Small intestine (tissue), 7 donors: ENCODE results near the gene LRRC40. TPM values are rescaled to one million over a fixed set of nuclear protein-coding genes. Genes with fewer than 3 reads are reported as not detected.
A peak's percentile ranks its signal among the peaks of the same experiment; 100 is the strongest.
"Not testable (repeated sequence)": the region's sequence is repeated elsewhere in the genome, so short reads cannot be mapped to it uniquely, and the experiment has no call there.

ENCODE experiments used
- DNase-seq, 2 donors: peaks; one replicate each; pipeline versions ENCODE4 v3.0.0 to v3.0.0-alpha.2; 2013
- FAIRE-seq: peaks from 2 replicates; lab custom pipeline; 2012; peaks lifted over from hg19 to GRCh38; lab: Jason Lieb, UNC
- H3K27ac ChIP-seq, 3 donors: one replicate each; pipeline ENCODE4 v1.5.1; 2013; ENCODE audit warnings: low read length in 2 of 3, mild to moderate bottlenecking in 2 of 3, control low read depth in 1 of 3, inconsistent platforms in 1 of 3, low read depth in 1 of 3, moderate library complexity in 1 of 3
- H3K27me3 ChIP-seq, 3 donors: one replicate each; pipeline ENCODE4 v1.6.1; 2013; ENCODE audit warnings: low read length in 3 of 3, inconsistent platforms in 1 of 3; ENCODE audit not compliant: control insufficient read depth in 3 of 3, insufficient read depth in 3 of 3
- H3K36me3 ChIP-seq, 3 donors: one replicate each; pipeline ENCODE4 v1.6.1; 2013; ENCODE audit warnings: low read length in 3 of 3, inconsistent platforms in 1 of 3, low read depth in 1 of 3, mild to moderate bottlenecking in 1 of 3, moderate library complexity in 1 of 3; ENCODE audit not compliant: control insufficient read depth in 3 of 3, insufficient read depth in 2 of 3
- H3K4me1 ChIP-seq, 3 donors: one replicate each; pipeline ENCODE4 v1.6.1; 2013; ENCODE audit warnings: low read length in 2 of 3, inconsistent platforms in 1 of 3, low read depth in 1 of 3, mild to moderate bottlenecking in 1 of 3, moderate library complexity in 1 of 3; ENCODE audit not compliant: control insufficient read depth in 3 of 3, insufficient read depth in 2 of 3
- H3K4me3 ChIP-seq, 3 donors: one replicate each; pipeline ENCODE4 v1.5.1; 2013; ENCODE audit warnings: low read length in 3 of 3, control low read depth in 1 of 3, inconsistent platforms in 1 of 3, low read depth in 1 of 3, mild to moderate bottlenecking in 1 of 3, moderate library complexity in 1 of 3
- H3K9me3 ChIP-seq, 2 donors: one replicate each; pipeline ENCODE4 v1.6.1; 2013; ENCODE audit warnings: low read depth in 1 of 2, low read length in 1 of 2; ENCODE audit not compliant: control insufficient read depth in 2 of 2, insufficient read depth in 1 of 2
- WGBS, 3 donors: extraction: QIAGEN DNeasy Blood & Tissue Kit; methylation state at CpG; one replicate each; pipeline ENCODE4 v1.1.7; 2013; 5-methylcytosine and 5-hydroxymethylcytosine counted together
- polyA plus RNA-seq, 4 donors: library from polyadenylated mRNA; stranded (reverse) in 3 of 4; unstranded in 1 of 4; fragments of 200-250 nt in 3 of 4; fragments of 120-200 nt in 1 of 4; gene quantifications; one replicate each; pipeline versions ENCODE4 v1.2.1 to v1.2.3, GENCODE V29; 2013
- donor health status: healthy with polysubstance abuse.
- donor health status: control.
- donor health status: control.
- donor health status: Bipolar disorder and iron deficiency.
- donor health status: healthy.

The LRRC40 gene
- polyA plus RNA-seq, 4 donors: 11.5 to 19.2 (median 14.6) TPM

DNA sequence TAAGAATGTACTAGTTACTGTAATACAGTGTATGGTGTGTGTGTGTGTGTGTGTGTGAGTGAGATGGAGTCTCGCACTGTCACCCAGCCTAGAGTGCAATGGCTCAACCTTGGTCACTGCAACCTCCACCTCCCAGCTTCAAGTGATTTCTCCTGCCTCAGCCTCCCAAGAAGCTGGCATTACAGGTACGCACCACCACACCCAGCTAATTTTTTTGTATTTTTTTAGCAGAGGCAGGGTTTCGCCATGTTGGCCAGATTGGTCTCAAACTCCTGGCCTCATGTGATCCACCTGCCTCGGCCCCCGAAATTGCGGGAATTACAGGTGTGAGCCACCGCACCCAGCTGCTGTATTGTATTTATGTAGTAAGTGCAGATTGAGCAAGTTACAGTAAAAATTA lies 2.9 kb upstream of the LRRC40 start:
- Histone ChIP-seq H3K36me3 (peaks cover 0 to 21% (median 0%) of the 10 kb centered on the region in 3 donors), H3K4me3 (no peak overlapping the region), H3K4me1 (peaks cover 4 to 8% (median 8%) of the 10 kb centered on the region in 3 donors), H3K27ac (no peak overlapping the region), H3K9me3 (no peaks in the 10 kb centered on the region), H3K27me3 (no peaks in the 10 kb centered on the region)
- FAIRE-seq (no peak), DNase-seq (no peak)
- WGBS, 3 donors: 94 to 95% (median 95%) methylated on average over 7 of the region's 7 CpGs

GRCh38 chr1:70207492-70207891 lies 2.1 kb upstream of the LRRC40 start:
- H3K36me3 ChIP-seq: peaks cover 0 to 18% (median 0%) of the 10 kb centered on the region in 3 donors
- FAIRE-seq (no peak), DNase-seq (no peak)
- H3K4me3 ChIP-seq: no peak overlapping the region
- H3K27ac ChIP-seq: no peak overlapping the region
- H3K9me3 ChIP-seq: no peaks in the 10 kb centered on the region
- no peaks in the 10 kb centered on the region for H3K27me3 ChIP-seq
- WGBS, 3 donors: 78 to 89% (median 87%) methylated on average over 4 of the region's 4 CpGs
- peaks cover 4 to 8% (median 8%) of the 10 kb centered on the region in 3 donors for H3K4me1 ChIP-seq

DNA sequence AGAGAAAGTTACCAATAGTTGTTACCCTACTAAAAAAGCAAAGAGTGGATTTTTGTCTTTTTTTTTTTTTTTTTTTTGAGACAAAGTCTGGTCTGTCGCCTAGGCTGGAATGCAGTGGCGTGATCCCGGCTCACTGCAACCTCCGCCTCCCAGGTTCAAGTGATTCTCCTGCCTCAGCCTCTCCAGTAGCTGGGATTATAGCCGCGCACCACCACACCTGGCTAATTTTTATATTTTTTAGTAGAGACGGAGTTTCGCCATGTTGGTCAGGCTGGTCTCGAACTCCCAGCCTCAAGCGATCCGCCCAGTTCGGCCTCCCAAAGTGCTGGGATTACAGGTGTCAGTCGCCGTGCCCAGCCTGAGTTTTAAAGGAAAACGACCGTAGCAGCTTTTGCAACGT lies 1.5 kb upstream of the LRRC40 start:
- H3K9me3 ChIP-seq, FAIRE-seq, DNase-seq, H3K27me3 ChIP-seq, H3K4me1 ChIP-seq: not testable (repeated sequence)
- Histone ChIP-seq H3K4me3 (peak overlapping the region in 2 of 3 donors; percentile 61 to 76), H3K36me3 (peaks cover 0 to 18% (median 0%) of the 10 kb centered on the region in 3 donors), H3K27ac (peak overlapping the region in 1 of 3 donors; percentile 95)
- 76 to 86% (median 81%) methylated on average over 17 of the region's 17 CpGs for WGBS, 3 donors

DNA sequence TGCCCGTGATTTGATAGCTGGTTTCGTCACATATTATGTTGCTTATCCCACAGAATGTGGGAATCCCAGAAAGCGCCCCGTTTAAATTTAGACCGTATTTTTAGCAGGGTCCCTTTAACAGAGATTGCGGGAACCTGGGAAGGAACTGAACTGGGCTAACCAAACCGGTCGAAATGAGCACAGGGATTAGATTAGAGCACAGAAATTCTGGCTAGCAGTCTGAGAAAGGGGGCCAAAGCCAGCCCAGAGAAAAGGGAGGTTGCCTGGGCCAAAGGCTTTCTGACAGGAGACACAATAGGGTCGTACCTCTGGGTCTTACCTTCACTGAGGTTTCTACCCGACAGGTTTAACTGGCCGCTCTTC lies 327 bp downstream of the LRRC40 start:
- DNase-seq (no peak), FAIRE-seq (no peak)
- peak overlapping the region; percentile 90 to 99 (median 95) for H3K27ac ChIP-seq
- peaks cover 4 to 8% (median 8%) of the 10 kb centered on the region in 3 donors for H3K4me1 ChIP-seq
- peak overlapping the region; percentile 61 to 90 (median 76) for H3K4me3 ChIP-seq
- no peaks in the 10 kb centered on the region for H3K27me3 ChIP-seq
- no peaks in the 10 kb centered on the region for H3K9me3 ChIP-seq
- whole genome bisulfite sequencing, 3 donors: 0 to 1% (median 0%) methylated on average over 11 of the region's 11 CpGs
- peaks cover 0 to 18% (median 0%) of the 10 kb centered on the region in 3 donors for H3K36me3 ChIP-seq

DNA sequence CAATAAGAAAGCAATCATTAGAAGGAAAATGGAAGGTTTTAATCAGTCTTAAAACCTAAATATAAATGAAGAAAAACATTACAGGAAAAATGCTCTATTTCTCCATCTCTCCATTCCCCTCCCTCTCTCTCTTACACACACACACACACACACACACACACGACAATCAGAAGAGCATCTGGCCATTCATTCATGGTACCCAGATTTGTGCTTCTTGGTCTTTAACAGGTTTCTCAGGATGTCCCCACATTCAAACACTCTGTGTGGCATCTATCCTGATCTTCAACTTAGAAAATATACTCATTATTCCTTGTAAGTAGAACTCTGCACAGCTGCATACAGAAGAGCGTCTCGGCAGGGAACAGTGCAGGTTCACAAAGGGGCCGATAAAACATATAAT lies 779 bp downstream of the LRRC40 start:
- FAIRE-seq: no peak
- Histone ChIP-seq H3K9me3 (no peaks in the 10 kb centered on the region), H3K27ac (peak overlapping the region; percentile 90 to 99 (median 95)), H3K27me3 (no peaks in the 10 kb centered on the region), H3K36me3 (peaks cover 0 to 17% (median 0%) of the 10 kb centered on the region in 3 donors), H3K4me1 (peaks cover 4 to 8% (median 8%) of the 10 kb centered on the region in 3 donors), H3K4me3 (peak overlapping the region; percentile 61 to 90 (median 76))
- DNase-seq: peak; percentile 9 to 43
- WGBS, 3 donors: 0 to 2% (median 1%) methylated on average over 4 of the region's 4 CpGs

- peak overlapping the region in 1 of 3 donors; percentile 95 for H3K27ac ChIP-seq
- 92 to 98% (median 94%) methylated on average over 1 of the region's 1 CpG for WGBS, 3 donors
- peak overlapping the region in 1 of 3 donors; percentile 61 for H3K4me3 ChIP-seq
- no peaks in the 10 kb centered on the region for H3K27me3 ChIP-seq
- DNase-seq: no peak
- H3K9me3 ChIP-seq: no peaks in the 10 kb centered on the region
- FAIRE-seq: no peak
- peaks cover 0 to 15% (median 0%) of the 10 kb centered on the region in 3 donors for H3K36me3 ChIP-seq
- peaks cover 4 to 8% (median 8%) of the 10 kb centered on the region in 3 donors for H3K4me1 ChIP-seq
Measured at GRCh38 chr1:70204139-70204538, 1.2 kb downstream of the LRRC40 start.

DNA sequence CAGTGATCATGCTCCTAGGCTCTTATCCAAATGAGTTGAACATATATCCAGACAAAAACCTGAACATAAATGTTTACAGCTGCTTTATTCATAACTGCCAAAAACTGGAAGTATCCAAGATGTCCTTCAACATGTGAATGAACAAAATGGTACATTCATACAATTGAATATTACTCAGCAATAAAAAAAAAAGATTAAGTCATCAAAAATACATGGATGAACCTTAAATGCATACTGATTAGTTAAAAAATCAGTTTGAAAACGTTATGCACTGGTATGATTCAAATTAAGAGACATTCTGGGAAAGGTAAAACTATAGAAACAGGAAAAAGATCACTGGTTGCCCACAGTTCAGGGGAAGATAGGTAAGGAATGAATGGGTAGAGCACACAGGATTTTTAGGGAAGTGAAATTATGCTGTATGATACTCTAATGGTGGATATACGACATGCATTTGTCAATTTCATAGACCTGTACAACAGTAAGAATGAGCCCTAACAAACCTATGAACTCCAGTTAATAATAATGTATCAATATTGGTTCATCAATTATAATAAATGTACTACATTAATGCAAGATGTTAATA lies 3.1 kb downstream of the LRRC40 start:
- H3K4me1 ChIP-seq: peaks cover 4% of the 10 kb centered on the region in 3 donors
- H3K27me3 ChIP-seq: no peaks in the 10 kb centered on the region
- peaks cover 0 to 6% (median 0%) of the 10 kb centered on the region in 3 donors for H3K36me3 ChIP-seq
- H3K27ac ChIP-seq: no peak overlapping the region
- FAIRE-seq (no peak), DNase-seq (no peak)
- no peak overlapping the region for H3K4me3 ChIP-seq
- 55 to 65% (median 60%) methylated on average over 2 of the region's 2 CpGs for WGBS, 3 donors
- no peaks in the 10 kb centered on the region for H3K9me3 ChIP-seq

- H3K9me3 ChIP-seq: no peaks in the 10 kb centered on the region
- no peak overlapping the region for H3K4me3 ChIP-seq
- H3K27me3 ChIP-seq: no peaks in the 10 kb centered on the region
- FAIRE-seq (no peak), DNase-seq (no peak)
- peaks cover 0 to 6% (median 0%) of the 10 kb centered on the region in 3 donors for H3K36me3 ChIP-seq
- WGBS, 3 donors: 95 to 97% (median 97%) methylated on average over 4 of the region's 4 CpGs
- H3K4me1 ChIP-seq: no peaks in the 10 kb centered on the region
- H3K27ac ChIP-seq: no peak overlapping the region
Measured at GRCh38 chr1:70200065-70200464, 5.3 kb downstream of the LRRC40 start.
